HG03039 (cell line): ENCODE data around the gene CD247.

ENCODE experiments used
- ATAC-seq: cut with Tn5 transposase; IDR thresholded peaks from one replicate; pipeline ENCODE4 v1.9.1; 2021; ENCODE audit warnings: mild to moderate bottlenecking, moderate library complexity; ENCODE audit not compliant: unreplicated experiment

The CD247 gene

DNA sequence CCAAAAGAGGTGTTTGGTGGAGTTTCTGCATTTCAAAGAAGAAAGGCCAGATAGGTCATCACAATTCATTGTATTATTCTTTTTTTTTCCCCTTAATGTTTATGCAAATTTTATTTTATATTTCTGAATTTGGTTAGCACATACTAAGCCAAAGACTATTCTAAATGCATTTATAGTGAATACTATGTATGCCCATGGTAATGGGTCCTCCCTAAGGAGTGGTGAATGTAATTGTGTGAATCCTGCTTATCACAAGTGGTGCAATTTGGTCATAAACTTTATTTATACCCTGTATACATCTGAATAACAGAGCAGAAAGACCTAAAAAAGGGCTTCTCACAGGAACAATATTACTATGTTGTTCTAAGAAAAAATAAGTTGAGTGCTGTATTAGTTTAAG, 99.1 kb downstream of the CD247 start:
- no peak for ATAC-seq

DNA sequence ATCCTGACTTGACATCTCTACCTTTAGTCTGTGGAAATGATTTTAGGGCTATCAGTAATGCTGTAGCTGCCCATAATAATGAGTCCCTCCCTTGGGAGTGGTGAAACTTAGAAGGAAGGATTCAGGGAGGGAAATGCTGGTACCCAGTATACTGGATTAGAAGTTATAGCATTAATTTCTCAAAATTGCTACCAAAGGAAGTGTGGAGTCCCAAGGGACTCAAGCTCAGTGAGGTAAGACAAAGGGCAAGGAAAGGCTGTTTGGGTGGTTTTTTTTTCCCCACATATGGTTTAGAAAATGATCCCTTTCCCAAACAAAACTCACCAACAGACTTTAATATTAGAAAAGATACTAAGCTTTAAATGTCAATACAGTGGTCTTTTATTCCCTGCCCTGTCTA, 99.9 kb downstream of the CD247 start:
- ATAC-seq = no peak

- no peak for ATAC-seq
These were observed 101.8 kb downstream of the CD247 start for GRCh38 chr1:167416506-167416905.

DNA sequence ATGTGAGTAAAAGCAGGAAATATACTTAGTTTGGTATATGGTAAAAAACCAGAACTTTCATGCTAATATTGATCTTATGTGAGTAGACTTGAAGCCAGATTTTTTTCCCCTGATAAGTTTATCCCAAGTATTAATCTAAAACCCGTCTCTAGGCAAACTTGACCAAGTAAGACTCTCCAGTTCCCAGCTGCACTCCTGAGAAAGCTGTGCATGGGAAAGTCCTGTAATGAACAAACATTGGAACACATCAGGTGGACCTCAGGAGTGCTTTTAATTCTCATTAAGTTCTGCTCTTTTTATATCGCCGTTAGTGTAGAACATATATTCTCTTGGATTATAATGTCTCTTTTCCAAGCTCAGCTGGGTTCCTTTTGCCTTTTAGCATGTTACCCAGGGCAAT, 105.0 kb downstream of the CD247 start:
- ATAC-seq = no peak

- no peak for ATAC-seq
These were observed 105.4 kb downstream of the CD247 start for GRCh38 chr1:167412920-167413319.

GRCh38 chr1:167412072-167412471, 106.3 kb downstream of the CD247 start:
- ATAC-seq = no peak

- ATAC-seq = no peak
These were observed 109.1 kb downstream of the CD247 start for GRCh38 chr1:167409183-167409582.

DNA sequence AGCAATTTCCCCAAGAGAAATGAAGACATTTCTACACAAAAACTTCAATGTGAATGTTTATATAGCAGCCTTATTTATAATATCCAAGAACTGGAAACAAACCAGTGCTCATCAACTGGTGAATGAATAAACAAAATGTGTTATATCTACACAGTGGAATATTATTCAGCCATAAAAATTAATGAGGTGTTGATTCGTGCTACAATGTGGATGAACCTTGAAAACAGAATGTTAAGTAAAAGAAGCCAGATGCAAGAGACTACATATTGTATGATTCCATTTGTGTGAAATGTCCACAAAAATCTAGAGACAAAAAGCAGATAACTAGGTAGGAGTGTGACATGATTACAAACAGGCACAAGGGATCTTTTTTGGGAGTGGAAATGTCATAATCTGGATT, 110.0 kb downstream of the CD247 start:
- no peak for ATAC-seq

GRCh38 chr1:167404908-167405307, 113.4 kb downstream of the CD247 start:
- no peak for ATAC-seq

GRCh38 chr1:167404161-167404888, 114.0 kb downstream of the CD247 start:
- no peak for ATAC-seq

- peak; percentile 61 for ATAC-seq
These were observed 117.0 kb downstream of the CD247 start for GRCh38 chr1:167401260-167401873.

GRCh38 chr1:167400359-167400953, 117.9 kb downstream of the CD247 start:
- no peak for ATAC-seq

DNA sequence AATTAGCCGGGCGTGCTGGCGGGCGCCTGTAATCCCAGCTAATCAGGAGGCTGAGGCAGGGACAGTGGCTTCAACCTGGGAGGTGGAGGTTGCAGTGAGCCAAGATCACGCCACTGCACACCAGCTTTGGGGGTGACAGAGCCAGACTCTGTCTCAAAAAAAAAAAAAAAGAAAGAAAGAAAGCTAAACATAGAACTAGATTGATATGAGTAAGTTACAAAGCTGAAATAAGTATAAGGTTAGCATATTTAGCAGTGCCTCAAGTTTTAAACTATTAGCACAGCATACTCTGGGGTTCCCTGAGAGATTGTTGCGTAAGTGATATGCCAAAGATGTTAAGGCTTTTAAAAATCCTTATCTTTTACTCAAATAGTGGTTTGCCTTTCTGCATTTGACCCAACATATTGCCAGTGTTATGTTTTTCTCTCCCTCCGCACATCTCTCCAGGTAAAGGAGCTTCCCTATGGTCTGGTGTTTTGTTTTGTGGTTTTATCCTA, 126.1 kb downstream of the CD247 start:
- ATAC-seq = no peak

GRCh38 chr1:167388976-167389375, 129.4 kb downstream of the CD247 start:
- ATAC-seq = no peak

DNA sequence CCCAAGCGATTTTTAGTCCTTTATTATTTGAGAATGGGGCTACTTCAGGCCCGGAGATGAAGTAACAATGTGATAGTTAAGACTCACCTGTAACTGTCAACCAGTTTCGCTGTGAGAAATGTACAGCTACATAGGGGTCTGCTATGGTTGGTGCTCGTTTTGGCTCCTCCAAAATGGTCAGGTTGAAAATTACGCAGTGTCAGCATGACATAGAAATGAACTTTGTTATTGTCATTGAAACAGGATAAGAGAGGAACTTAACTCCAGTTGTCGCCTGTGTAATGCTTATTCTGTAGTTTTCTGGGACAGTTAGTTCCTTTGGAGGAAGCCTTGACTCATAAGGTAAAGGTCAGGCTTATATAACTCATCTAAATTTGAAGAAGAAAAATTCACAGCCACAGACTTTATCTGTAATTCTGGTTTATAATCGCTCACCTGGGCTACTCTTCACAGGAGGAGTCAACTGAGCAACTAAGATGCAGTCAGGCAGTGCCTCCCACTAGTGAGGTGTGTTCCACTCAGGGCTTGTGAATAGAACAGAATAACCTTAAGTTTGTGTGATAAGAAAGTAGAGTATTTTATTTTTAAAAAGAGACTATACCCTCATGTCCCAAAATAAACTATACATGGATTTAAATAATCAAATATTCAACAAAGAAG, 130.9 kb downstream of the CD247 start:
- no peak for ATAC-seq
